IPS-11a (cell line): Measurements from ENCODE around the gene RNASET2.
"Not testable (repeated sequence)": the region's sequence is repeated elsewhere in the genome, so short reads cannot be mapped to it uniquely, and the experiment has no call there.

ENCODE experiments used
- H3K4me3 ChIP-seq: one replicate; pipeline ENCODE4 v1.5.1; 2013; ENCODE audit warnings: low read depth, low read length, control low read depth

The RNASET2 gene

DNA sequence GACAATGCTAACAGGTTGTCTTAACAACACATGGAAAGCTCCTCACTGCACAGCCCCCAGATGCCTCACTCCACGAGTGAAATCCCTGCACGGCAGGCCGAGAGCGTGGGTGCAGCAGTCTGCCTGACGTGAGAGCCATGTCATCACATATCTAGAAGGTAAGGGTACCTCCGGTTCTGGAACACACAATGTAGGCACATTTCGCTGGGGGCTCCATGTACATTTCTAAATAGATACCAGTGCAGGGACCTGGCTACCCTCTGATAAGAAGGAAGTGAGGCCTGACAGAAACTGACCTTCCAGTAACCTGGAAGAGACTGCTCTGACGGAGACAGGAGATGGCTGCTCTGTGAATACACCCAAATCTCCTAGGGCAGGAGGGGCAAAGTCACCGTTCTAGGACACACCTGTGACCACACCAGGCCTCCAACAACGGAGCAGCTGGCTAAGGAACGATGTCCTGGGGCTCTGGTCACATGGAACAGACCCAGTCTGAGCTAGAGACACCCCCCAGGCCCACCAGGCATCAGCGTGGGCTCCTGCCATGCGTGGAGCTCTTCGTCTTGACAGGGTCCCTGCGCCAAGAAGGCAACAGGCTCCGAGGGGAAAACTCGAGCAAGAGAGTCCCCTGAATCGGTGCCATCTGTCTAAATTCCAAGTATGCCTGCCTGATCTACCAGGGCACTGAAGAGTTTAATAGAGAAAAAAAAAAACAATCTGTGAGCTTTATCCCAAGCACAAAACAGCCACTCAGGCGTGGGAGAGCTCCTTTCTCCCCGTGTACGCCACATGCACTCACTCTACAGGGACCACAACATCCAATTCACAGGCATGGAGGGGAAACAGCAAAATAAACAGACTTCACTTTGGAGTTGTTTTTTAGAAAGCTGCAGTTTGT is 27.5 kb downstream of the RNASET2 start:
- H3K4me3 ChIP-seq, result no peak overlapping the region

DNA sequence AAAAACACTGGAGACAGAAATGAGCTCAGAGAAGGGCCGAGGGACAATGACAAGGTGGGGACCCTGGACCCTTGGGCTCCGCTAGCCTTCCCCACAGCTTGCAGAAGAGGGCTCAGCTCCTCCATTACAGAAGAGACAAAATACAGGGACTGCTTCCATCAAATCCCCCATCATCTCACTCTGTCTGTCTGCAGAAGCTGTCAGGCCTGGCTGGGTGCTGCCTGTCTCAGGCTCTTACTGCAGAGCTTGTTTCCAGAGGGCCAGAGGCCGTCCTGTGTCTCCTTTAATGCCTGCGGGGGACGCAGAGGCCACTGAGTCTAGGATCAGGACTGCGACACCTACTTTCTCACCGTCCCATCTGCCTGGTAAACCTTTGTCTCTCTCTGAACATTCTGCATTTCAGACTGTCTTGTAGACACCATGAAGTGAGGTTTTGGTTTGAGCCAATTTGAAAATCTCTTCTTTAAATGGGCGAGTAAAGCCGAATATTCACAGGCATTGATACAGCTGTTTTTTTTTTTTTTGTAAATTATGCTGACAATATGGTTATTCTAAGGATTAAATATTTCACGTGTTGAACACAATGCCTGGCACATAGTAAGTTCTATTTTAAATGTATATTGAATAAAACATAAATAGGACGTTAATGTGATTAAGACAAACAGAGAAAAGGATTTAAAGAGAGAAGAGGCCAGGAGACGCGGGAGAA is 28.3 kb downstream of the RNASET2 start:
- H3K4me3 ChIP-seq, result no peak overlapping the region

DNA sequence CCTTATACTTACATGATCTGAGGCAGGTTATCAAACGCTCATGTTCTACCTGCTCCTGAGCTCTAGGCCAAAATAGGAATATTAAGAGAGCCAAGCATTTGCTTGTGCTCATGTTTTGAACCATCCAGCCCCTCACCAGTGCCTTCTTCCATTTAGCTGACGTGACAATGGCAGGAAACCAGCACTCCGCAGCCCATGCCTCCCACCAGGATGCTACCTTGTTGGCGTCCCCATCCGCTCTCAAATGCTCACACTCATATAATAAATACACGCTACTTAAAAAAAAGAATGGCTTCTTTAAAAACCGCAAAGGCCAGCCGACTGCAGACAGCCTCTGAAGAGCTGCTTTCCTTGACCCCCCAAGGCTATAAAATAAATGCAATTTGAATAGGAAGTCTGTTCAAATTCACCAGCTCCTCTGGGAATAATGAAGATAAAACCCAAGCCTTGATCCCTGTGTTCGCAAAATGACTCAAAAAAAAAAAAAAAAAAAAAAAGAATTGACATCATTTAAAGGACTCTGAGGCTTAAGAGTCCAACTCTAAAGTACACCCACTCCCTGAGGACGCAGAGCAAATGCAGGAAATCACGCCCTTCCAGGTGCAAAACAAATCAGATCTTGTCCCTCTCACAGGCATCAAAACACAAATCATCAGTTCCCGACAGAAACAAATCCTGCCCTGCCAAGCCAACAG is 29.0 kb downstream of the RNASET2 start:
- H3K4me3 ChIP-seq, result no peak overlapping the region

DNA sequence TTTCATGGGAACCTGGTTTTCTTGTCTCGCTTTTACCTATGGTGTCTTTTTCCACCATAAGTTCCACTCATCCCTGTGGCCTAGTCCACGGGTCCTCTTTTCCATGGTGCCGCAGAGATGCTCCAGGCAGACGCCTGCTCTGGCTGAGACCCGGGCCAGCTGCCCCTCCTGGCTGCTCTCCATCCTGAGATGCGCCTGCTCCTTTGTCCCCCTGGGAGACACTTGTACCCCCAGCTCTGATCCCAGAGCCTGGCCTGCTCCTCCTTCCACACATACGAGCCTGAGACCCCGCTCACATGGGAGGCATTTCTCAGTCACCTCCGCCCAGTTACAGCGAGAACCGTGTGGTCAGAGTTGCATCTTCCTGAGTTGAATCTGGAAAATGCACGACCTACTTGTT is 29.6 kb downstream of the RNASET2 start:
- H3K4me3 ChIP-seq, result no peak overlapping the region

DNA sequence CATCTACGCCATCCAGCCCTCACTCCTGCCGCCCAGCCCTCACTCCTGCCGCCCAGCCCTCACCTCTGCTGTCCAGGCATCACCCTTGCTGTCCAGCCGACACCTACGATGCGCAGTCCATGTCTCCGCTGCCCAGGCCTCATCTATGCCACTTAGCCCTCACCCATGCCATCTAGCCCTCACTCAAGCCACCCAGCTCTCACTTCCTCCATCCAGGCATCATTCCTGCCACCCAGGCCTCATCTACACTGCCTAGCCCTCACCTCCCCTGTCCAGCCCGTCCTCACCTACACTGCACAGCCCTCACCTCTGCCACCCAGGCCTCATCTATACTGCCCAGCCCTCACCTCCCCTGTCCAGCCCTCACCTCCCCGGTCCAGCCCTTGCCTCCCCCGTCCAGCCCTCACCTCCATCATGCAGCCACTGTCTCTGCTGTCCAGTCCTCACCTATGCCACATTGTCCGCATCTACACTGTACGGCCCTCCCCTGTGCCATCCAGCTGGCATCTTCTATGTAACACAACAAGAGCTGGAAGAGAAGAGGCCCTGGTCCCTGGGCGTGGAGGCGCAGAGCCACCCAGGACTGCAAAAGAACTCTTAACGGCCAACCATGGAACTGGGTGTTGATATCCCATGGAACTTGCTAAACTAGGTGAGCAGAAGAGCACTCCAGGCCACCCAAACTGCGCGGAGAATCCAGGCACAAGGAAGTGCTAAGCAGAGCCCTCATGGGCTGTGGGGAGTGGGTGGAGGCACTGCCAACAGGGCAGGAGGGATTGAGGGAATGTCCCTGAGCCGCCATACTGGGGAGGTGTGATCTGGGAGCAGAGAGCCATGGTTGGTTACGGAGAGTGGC is 31.0 kb downstream of the RNASET2 start:
- no peak overlapping the region for H3K4me3 ChIP-seq

DNA sequence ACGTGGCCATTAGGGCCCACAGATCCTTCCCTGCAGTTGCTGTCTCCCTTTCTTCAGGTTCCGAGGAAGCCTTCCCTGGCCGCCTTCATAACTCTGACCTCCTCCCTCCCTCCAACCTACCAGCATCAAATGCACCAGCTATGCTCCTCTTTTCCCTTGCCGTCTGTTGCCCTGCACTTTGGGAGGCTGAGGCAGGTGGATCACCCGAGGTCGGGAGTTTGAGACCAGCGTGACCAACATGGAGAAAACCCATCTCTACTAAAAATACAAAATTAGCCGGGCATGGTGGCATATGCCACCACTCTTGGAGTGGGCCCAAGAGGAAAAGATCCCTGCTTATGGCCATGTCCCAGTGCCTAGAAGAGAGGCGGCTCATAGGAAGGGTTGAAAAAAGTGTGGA is 31.8 kb downstream of the RNASET2 start:
- H3K4me3 ChIP-seq, result no peak overlapping the region

DNA sequence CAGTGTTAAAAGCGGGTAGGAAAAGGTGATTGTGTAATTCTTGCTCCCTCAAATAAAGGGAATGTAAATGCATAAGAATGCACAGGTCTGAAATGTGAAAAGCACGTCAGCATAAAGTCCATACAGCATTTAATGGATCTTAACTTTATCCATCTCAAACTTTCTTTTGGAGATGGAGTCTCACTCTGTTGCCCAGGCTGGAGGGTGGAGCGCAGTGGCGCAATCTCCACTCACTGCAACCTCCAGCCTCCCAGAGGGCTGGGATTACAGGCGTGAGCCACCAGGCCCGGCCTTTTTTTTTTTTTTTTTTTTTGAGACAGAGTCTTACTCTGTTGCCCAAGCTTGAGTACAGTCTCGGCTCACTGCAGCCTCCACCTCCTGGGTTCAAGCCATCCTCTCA is 33.4 kb downstream of the RNASET2 start:
- no peak overlapping the region for H3K4me3 ChIP-seq

DNA sequence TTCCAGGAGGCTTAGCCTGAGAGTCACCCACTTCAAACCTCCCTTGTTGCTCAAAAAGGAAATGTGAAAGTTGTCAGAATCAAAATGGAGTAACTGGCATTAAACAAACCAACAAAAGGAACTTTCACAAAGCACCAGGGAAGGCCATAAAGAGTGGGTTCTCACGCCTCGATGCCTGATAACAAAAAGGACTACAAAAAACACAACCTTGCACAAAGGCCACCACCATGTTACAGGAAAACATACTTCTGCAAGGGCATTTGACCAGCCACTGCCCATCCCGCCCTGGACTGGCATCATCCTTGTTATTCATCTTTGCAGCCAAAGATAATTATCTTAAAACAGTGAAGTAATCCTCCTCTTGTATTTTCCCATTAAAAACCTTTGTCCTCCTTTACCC is 34.8 kb downstream of the RNASET2 start:
- H3K4me3 ChIP-seq, result no peak overlapping the region

DNA sequence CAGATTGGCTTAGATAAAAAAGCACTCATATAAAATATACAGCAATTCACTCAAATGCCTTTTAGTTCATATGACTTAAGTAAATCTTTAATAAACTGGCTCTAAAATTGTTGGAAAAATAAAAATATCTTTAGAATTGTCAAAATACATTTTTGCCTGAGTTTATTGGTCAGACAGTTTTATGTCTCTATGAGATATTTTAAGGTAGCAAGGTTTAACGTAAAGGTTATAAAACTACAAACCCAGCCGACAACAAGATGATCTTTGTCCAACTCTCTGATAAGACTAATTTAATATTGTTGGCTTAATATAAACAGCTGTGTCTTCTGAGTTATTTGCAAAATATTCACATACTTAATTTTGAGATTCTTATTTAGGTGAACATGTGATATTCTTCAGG is 39.5 kb downstream of the RNASET2 start:
- H3K4me3 ChIP-seq, result no peak overlapping the region

DNA sequence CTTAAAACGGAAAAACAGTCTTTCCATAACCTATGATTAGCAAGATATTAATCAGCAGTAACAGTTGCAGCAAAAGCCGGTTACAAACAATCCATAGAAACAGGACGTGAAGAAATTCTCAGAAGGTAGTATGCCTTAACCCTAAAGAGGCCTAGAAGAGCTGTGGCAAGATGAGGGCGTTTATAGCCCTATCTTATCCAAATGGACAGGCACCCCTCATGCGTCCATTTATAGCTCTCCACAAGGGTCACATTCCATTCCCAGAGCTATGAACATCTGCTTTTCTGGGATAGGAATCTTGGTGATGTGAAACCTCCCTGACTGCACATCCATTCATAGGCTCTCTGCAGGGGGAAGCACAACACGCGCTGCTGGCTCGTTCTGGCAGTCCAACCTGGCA is 40.9 kb downstream of the RNASET2 start:
- not testable (repeated sequence) for H3K4me3 ChIP-seq

DNA sequence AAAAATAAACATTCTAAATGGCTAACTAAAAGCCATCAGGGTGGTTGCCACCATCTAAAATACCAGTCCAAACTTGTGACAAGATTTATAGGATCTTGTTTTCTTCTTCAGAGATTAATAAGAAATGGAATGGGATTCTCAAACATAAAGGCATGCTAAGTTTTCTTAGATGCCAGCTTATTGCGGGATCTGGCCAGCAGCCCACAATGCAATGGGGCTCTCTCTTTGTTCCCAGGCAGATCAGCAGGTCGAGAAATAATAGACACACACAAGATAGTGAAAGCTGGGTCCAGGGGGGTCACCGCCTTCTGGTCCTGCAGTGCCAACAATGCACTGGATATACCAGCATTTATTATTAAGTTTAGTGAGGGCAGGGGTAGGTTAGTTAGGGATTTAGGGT is 41.4 kb downstream of the RNASET2 start:
- H3K4me3 ChIP-seq, result not testable (repeated sequence)

DNA sequence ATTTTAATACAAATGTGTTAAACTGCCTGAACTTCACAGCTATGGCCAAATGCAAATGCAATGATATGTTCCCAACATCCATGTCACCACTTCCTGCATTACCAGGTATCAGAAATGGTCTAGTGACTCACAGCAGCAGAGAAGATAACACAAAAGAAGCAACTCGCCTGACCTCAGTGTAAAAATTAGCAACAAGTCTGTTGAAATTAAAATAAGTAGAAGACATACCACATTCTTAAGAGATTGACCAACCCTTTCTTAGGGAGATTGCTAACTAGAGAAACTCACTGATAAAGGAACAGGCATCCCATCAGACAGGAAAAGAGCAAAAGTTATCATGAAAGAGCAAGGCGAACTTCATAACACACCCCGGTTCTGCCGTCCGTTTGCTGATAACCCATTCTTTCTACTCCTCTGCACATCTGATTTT is 45.1 kb downstream of the RNASET2 start:
- H3K4me3 ChIP-seq, result no peak overlapping the region

DNA sequence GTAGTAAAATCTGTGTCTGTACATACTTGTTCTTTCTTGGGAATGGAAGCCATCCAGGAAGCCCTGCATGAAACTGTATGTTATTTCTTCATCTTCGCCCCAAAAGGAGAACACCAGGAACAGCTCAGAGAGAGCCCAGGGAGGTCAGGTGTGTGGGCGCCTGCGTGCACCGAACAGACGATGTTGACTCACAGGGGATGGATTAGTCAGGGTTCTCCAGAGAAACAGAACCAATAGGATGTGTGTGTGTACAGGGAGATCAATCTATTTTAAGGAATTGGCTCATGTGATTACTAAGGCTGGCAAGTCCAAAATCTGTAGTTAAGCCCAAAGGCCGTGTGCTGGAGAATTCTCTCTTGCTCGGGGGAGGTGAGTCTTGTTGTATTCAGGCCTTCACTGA is 45.7 kb downstream of the RNASET2 start:
- H3K4me3 ChIP-seq, result no peak overlapping the region

DNA sequence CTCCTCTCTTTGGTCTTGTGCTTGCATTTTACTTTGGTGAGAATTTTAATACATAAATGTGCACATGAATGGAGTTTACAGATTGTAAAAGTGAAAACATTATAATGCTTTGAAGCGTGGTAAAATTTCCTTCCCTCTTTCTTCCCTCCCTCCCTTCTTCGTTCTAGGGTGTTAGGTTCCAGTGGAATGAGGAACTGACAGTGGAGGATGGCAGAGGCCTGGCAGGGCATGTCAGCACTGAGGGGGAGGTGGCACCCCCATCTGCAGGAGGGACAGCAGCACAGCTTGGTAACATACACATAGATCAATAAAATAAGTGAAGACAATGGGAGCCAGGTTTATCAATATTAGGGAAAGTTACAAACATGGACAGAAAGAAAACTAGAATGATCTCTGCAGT is 47.5 kb downstream of the RNASET2 start:
- no peak overlapping the region for H3K4me3 ChIP-seq

DNA sequence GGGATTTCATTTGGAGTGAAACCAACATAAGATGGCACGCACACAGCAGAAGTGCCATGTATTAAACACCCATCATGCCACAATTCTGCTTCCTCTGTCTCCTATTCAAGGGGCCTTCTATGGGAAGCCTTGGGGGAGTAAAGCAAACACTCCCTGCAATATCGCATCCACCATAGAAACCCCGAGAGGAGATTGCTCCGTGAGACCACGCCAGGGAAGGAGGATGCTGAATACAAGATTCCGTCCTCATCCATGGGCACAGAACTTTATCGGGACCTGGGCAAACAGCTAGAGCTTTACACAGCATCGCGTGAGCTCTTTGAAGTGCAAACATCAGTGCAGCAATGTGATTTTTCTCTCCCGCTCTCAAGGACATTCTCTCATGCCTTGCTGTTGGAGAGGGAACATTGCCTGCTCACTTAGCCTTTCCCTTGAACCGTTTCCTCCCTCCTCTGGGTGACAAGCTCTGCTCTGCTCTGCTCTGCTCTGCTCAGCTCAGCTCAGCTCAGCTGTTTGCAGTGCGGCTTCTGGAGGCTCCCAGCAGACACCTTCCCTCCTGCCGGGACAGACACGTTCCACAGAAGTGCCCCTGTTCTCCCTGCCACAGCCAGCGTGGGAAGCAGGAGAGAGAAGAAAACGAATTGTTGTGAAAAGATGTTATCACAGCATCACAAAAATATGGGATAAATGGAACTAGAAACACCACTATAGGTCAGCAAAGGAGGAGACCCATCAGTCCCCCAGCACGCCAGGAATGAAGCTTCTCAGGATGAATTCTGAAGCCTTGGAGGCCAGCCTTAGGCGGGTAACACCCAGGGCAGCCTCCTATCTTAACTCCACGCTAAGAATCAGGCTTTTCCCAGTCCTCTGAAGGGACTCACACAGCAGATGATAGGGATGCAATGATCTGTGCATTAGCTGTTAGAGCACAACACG is 48.2 kb downstream of the RNASET2 start:
- H3K4me3 ChIP-seq, result no peak overlapping the region

DNA sequence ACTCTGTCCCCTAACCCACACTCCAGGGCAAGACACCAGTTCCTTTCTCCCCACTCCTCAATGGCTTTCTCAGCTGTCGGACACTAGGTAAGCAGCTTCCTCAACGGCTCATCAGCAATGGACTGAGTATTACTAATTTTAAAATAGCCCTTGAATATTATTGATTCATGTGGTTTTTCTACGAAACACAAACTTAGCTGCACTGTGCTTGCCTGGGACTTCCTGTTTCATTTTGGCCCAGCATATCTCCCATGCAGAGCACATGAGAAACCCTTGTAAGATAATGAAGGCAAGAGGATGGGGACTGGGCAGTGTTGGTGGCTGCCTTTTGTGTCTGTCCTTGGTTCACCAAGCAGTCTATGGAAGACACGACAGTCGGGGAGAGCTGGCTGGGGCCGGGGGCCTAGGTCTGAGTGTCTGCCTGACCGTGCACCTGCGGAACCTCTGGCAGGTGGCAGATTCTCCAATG is 48.9 kb downstream of the RNASET2 start:
- H3K4me3 ChIP-seq, result no peak overlapping the region

DNA sequence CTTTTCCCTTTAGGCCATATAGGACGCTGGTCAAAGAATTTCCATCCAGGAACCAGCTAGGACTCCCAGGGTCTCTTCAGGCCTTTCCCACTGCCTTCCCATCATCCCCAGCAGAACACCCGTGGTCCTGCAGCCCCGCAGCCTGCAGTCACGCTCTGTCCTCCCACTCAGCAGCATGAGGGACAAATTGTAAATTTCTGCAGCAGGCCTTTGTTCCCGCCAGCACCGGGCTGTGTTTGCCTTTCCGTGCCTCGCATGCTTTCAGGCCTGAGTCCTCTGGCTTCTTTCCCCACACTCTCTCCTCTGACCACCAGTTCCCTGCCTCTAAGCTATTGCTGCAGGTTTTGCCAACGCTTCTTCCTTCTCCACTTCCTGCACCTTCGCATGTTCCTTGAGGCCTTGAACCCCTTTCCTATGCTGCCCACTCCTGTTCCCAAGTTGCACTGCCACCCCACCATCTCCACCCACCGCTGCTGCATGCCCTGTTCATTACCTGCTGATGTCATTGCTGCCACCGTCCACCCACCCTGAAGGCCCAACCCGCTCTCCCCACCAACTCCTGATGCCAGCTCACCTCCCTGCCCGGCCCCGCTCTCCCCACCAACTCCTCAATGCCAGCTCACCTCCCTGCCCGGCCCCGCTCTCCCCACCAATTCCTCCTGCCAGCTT is 49.8 kb downstream of the RNASET2 start:
- no peak overlapping the region for H3K4me3 ChIP-seq

DNA sequence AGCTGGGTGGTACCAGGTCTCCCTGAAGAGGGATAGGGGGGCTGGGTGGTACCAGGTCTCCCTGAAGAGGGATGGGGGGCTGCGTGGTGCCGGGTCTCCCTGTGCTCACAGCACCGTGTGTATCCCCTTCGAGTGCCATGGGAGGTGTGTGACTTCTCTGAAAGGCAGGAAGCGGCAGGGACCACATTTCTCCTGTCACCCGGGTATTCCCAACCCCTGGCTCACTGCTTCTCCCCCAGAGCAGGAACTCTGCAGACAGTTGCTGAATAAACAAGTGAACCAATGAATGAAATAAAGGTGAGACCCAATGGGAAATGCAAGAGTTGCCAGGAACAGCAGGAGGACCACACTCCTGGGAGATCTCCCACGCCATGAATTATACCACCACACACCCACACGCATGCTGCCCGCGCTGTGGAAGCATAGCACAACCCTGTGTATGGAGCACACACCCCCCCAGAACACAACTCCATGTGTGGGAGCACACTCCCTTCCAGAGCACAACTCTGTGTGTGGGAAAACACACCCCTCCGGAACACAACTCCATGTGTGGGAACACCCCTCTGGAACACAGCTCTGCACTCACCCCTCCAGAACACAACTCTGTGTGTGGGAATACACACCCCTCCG is 50.7 kb downstream of the RNASET2 start:
- no peak overlapping the region for H3K4me3 ChIP-seq

DNA sequence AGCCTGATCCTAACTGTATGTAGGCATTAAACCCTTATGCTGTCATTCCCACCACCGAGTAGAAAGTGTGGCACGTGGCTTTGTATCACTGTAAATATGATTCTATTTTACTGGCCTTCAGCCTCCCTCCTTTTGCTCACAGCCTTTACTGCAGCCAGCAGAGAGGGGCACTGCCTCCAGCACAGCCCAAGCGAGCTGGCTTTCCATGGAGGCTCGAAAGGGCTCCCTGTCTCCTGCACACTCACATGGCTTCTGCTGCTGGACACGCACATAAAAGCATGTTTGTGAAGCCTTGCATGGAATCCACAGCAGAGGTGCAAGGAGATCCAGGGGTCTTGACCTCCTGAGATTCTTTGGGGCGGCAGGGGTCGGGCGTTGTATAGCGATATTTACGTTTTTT is 51.3 kb downstream of the RNASET2 start:
- H3K4me3 ChIP-seq, result no peak overlapping the region
